Stomach (tissue), 9 donors: ENCODE results near the gene INPP5A. TPM values are rescaled to one million over a fixed set of nuclear protein-coding genes. Genes with fewer than 3 reads are reported as not detected.

ENCODE experiments used
- DNase-seq, 2 donors: peaks; one replicate each; pipeline versions ENCODE4 v3.0.0 to v3.0.0-alpha.2; 2013 to 2019
- H3K27ac ChIP-seq, 5 donors: fragments of 200-600 bp in 4 of 5; sonication (generic) in 4 of 5; one replicate each; pipeline ENCODE4 v1.5.1; 2013 to 2019; ENCODE audit warnings: mild to moderate bottlenecking in 1 of 5, moderate library complexity in 1 of 5
- H3K27me3 ChIP-seq, 3 donors: fragments of 200-600 bp; sonication (generic); one replicate each; pipeline ENCODE4 v1.5.1; 2017 to 2019; ENCODE audit warnings: mixed run types in 1 of 3
- H3K36me3 ChIP-seq, 4 donors: fragments of 200-600 bp; sonication (generic); 1 replicate in 3 of 4; 2 replicates in 1 of 4; pipeline ENCODE4 v1.5.1; 2016 to 2019
- H3K4me1 ChIP-seq, 4 donors: fragments of 200-600 bp; sonication (generic); one replicate each; pipeline ENCODE4 v1.5.1; 2016 to 2019
- H3K4me3 ChIP-seq, 4 donors: fragments of 200-600 bp; sonication (generic) in 3 of 4; one replicate each; pipeline ENCODE4 v1.5.1; 2016 to 2019; ENCODE audit warnings: mild to moderate bottlenecking in 1 of 4
- H3K9me3 ChIP-seq, 4 donors: fragments of 200-600 bp; sonication (generic); one replicate each; pipeline ENCODE4 v1.5.1; 2016 to 2019
- EP300 ChIP-seq: sonication (generic); formaldehyde crosslinking; IDR thresholded peaks from one replicate; pipeline ENCODE4 v1.6.1; 2017; ENCODE audit warnings: antibody characterized with exemption
- POLR2A ChIP-seq, 4 donors: fragments of 450-650 bp; IDR thresholded peaks; one replicate each; pipeline ENCODE4 v1.6.1; 2016; ENCODE audit warnings: antibody characterized with exemption in 4 of 4, control low read depth in 2 of 4, mild to moderate bottlenecking in 1 of 4, moderate library complexity in 1 of 4
- POLR2AphosphoS5 ChIP-seq, 3 donors: sonication (generic); formaldehyde crosslinking; IDR thresholded peaks; one replicate each; pipeline ENCODE4 v1.6.1; 2016; ENCODE audit warnings: antibody characterized with exemption in 3 of 3
- WGBS, 5 donors: extraction: QIAGEN DNeasy Blood & Tissue Kit in 3 of 5; methylation state at CpG; one replicate each; pipeline versions ENCODE4 v1.1.5 to v1.1.7; 2013 to 2018; 5-methylcytosine and 5-hydroxymethylcytosine counted together
- intact Hi-C: fragments of 100-400 bp; cut with DNase I; formaldehyde crosslinking; loops from one replicate; pipeline ENCODE4 v1.15.1; 2023; ENCODE audit warnings: low total_unique reads
- polyA plus RNA-seq, 3 donors: library from polyadenylated mRNA; stranded (reverse); fragments of 200-250 nt; gene quantifications; one replicate each; pipeline ENCODE4 v1.2.3, GENCODE V29; 2013
- total RNA-seq, 5 donors: library from RNA; depleted of rRNA; stranded (reverse); fragments of >200 nt; gene quantifications; one replicate each; pipeline versions ENCODE4 v1.1.0 to v1.2.3, GENCODE V29; 2014 to 2016
- TF ChIP-seq, protein P1 (sequence below), 7 experiments: fragments of 450-650 bp in 4 of 7; fragments of 200-600 bp in 3 of 7; sonication (generic) in 3 of 7; IDR thresholded peaks; one replicate each; pipeline ENCODE4 v1.5.1; 2016 to 2019; ENCODE audit warnings: antibody characterized with exemption in 7 of 7, control low read depth in 2 of 7, mild to moderate bottlenecking in 1 of 7
- donor health status: healthy with polysubstance abuse.
- donor health status: Bipolar disorder and iron deficiency.
- donor health status: healthy.

Gene INPP5A
- total and polyA plus RNA-seq, 8 donors = 17.2 to 72.3 (median 31.0) TPM

- peak in 1 of 2 donors; percentile 67 for DNase-seq
- WGBS, 5 donors = 36 to 65% (median 41%) methylated on average over 13 to 16 of the region's 16 CpGs
- intact Hi-C loops = no loop called here
These were observed 39.9 kb downstream of the INPP5A start for GRCh38 chr10:132577350-132578003.

DNA sequence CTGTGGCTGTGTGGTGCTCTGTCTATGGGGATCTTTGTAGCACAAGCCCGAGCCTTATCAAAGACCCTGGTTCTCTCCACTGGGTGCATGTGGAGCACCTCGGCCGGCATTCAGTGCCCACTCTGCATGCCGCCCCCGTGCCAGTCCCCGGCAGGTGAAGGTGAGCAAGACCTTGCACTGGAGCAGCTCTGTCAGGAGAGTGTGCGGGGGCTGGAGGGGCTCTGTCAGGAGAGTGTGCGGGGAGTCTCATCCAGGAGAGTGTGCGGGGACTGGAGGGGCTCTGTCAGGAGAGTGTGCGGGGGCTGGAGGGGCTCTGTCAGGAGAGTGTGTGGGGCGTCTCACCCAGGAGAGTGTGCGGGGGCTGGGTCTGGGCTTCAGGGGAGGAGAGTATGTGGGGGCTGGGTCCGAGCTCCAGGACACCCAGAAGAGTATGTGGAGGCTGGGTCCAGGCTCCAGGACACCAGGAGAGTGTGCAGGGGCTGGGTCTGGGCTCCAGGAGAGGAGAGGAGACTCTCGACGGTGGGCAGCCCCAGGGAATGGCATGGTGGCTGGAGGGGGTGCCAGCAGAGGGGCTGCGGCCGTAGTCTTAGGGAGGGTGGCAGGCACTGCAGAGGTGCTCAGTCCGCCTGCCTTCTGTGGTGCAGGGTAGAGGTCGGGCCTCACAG is 40.8 kb downstream of the INPP5A start:
- intact Hi-C loops = no loop called here
- peak overlapping the region in 2 of 5 donors; percentile 22 to 43 for H3K27ac ChIP-seq
- TF ChIP-seq, protein P1, sequence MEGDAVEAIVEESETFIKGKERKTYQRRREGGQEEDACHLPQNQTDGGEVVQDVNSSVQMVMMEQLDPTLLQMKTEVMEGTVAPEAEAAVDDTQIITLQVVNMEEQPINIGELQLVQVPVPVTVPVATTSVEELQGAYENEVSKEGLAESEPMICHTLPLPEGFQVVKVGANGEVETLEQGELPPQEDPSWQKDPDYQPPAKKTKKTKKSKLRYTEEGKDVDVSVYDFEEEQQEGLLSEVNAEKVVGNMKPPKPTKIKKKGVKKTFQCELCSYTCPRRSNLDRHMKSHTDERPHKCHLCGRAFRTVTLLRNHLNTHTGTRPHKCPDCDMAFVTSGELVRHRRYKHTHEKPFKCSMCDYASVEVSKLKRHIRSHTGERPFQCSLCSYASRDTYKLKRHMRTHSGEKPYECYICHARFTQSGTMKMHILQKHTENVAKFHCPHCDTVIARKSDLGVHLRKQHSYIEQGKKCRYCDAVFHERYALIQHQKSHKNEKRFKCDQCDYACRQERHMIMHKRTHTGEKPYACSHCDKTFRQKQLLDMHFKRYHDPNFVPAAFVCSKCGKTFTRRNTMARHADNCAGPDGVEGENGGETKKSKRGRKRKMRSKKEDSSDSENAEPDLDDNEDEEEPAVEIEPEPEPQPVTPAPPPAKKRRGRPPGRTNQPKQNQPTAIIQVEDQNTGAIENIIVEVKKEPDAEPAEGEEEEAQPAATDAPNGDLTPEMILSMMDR (IDR thresholded peaks at IDR 0.05) = no peak
- no peak for TF ChIP-seq POLR2A (IDR thresholded peaks at IDR 0.05)
- TF ChIP-seq POLR2AphosphoS5 (IDR thresholded peaks at IDR 0.05) = no peak
- no peak for TF ChIP-seq EP300
- H3K4me1 ChIP-seq = peaks cover 38 to 73% (median 58%) of the 10 kb centered on the region in 4 donors
- no peak for DNase-seq
- H3K9me3 ChIP-seq = no peaks in the 10 kb centered on the region
- WGBS, 5 donors = 69 to 89% (median 81%) methylated on average over 19 of the region's 19 CpGs
- no peak overlapping the region for H3K4me3 ChIP-seq
- no peaks in the 10 kb centered on the region for H3K36me3 ChIP-seq
- no peaks in the 10 kb centered on the region for H3K27me3 ChIP-seq

More at GRCh38 chr10:132577350-132578003, 39.9 kb downstream of the INPP5A start:
- Histone ChIP-seq H3K4me3 (no peak overlapping the region), H3K27ac (peak overlapping the region in 3 of 5 donors; percentile 7 to 43 (median 9)), H3K4me1 (peaks cover 41 to 77% (median 56%) of the 10 kb centered on the region in 4 donors), H3K27me3 (no peaks in the 10 kb centered on the region), H3K36me3 (no peaks in the 10 kb centered on the region), H3K9me3 (no peaks in the 10 kb centered on the region)
- no peak for TF ChIP-seq POLR2A (IDR thresholded peaks at IDR 0.05)
- TF ChIP-seq, protein P1 (IDR thresholded peaks at IDR 0.05) = peak in 2 of 7 experiments; percentile 33 to 37

GRCh38 chr10:132579027-132579859 is 41.7 kb downstream of the INPP5A start:
- no peak for DNase-seq
- Histone ChIP-seq H3K27me3 (no peaks in the 10 kb centered on the region), H3K36me3 (no peaks in the 10 kb centered on the region), H3K4me1 (peaks cover 38 to 80% (median 65%) of the 10 kb centered on the region in 4 donors), H3K9me3 (no peaks in the 10 kb centered on the region), H3K27ac (peak overlapping the region in 2 of 5 donors; percentile 22 to 36), H3K4me3 (no peak overlapping the region)
- 70 to 84% (median 77%) methylated on average over 25 to 29 of the region's 29 CpGs for WGBS, 5 donors
- intact Hi-C loops = no loop called here
- TF ChIP-seq POLR2A (IDR thresholded peaks at IDR 0.05) (no peak), EP300 (no peak), POLR2AphosphoS5 (IDR thresholded peaks at IDR 0.05) (no peak)
- TF ChIP-seq, protein P1 (IDR thresholded peaks at IDR 0.05) = no peak

- no peaks in the 10 kb centered on the region for H3K9me3 ChIP-seq
- no peak for DNase-seq
- no peak overlapping the region for H3K27ac ChIP-seq
- no peaks in the 10 kb centered on the region for H3K36me3 ChIP-seq
- H3K4me3 ChIP-seq = no peak overlapping the region
- TF ChIP-seq POLR2AphosphoS5 (IDR thresholded peaks at IDR 0.05) (no peak), POLR2A (IDR thresholded peaks at IDR 0.05) (no peak), EP300 (no peak)
- TF ChIP-seq, protein P1 (IDR thresholded peaks at IDR 0.05) = no peak
- intact Hi-C loops = no loop called here
- H3K27me3 ChIP-seq = no peaks in the 10 kb centered on the region
- H3K4me1 ChIP-seq = peaks cover 33 to 78% (median 62%) of the 10 kb centered on the region in 4 donors
- WGBS, 5 donors = 86 to 93% (median 92%) methylated on average over 5 of the region's 5 CpGs
These were observed 42.6 kb downstream of the INPP5A start for GRCh38 chr10:132580143-132580542.
